COR-L47 (cell line): ENCODE results near the gene S100A4.

ENCODE experiments used
- DNase-seq: peaks from one replicate; lab custom pipeline; 2025; lab: John Stamatoyannopoulos, UW

Gene S100A4

DNA sequence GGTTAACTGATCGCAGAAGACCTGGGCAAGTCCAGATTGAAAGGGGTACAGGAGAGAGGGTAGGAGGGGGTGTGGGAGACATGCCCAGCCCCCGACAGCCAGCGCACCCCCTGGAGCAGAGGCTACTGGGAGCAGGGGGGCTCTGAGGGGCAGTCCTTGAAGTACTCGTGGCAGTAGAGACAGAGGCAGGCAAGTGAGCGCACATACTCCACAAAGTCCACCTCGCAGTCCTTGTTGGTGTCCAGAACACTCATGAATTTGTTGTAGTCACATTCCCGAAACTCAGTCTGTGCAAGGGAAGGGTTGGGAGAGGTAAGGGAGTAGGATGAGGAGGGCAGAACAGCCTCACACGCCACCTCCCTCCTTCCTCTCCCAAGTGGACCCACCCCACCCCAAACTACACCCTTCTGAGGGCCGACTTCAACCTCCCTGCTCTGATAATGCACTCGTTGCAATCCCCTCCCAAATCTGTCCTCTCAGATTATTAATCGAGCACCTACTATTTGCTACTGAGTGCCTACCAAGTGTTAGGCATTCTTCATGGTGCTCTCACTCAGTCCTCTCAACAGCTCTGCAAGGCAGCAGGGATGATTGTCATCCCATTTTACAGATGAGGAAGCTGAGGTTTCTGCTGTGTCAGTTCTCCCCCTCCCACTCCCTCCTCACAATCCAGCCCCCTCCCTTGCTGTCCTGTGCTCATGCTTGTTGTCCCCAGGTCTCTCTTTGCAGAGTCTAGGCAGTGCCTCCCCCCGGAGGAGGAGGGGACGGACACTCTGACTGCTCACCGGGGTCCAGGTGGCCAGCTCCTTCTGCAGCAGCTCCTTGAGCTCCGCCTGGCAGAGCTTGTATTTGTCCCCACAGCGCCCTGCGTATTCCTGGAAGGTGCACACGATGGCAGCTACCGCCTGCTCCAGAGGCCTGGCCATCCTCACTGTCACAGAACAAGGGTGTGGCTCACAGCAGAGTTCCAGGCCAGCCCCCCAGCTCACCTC is 2.2 kb upstream of the S100A4 start:
- no peak for DNase-seq

DNA sequence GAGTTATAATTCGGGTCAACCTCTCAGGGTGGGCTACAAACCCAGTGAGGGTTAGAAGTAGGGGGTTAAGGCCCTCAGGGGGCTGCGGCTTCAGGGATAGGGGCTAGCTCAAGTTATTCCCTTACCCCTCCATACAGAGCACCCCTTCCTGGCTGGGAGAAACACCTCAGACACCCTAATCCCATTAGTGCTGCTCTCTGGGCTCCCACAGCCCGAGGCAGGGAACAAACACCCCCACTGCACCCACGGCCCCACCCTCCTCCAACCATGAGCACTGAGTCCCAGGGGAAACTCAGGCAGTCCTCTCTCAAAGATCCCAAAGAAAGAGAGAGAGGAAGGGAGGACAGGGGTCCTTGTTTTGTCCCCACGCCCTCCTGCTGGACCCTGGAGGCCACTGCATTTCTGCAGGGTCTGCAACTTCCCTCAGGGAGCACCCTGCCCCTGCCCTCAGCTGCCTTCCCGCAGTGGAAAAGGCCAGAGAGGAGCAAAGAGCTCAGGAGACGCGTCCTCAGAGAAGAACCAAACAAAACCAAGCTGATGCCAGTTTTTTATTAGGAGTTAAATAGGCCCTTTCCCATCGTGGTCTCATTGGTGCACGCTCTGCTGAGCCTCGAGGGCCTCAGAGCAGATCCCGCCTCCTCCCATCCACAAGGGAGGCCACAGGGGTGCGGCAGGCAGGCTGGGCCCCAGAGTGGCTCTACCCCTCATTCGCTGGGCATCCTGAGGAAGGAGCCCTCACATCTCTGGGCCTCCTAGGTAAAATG is 1.4 kb upstream of the S100A4 start:
- DNase-seq, result no peak

DNA sequence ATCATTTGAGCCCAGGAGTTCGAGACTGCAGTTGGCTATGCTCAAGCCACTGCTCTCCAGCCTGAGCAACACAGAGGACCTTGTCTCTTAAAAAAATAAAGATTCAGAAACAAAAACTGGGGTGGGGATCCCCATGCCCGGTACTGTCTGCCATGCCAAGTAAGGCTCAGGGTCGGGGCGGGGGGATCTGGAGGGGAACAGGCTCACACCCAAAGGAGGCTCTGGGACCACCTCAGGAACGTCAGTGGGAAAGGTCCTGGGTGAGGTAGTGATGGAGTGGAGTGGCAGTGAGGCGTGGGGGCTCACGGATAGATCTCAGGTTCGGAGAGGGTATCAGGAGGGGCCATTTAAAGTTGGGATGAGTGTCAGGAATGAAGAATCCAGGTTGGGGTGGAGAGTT is 765 bp upstream of the S100A4 start:
- DNase-seq, result no peak

DNA sequence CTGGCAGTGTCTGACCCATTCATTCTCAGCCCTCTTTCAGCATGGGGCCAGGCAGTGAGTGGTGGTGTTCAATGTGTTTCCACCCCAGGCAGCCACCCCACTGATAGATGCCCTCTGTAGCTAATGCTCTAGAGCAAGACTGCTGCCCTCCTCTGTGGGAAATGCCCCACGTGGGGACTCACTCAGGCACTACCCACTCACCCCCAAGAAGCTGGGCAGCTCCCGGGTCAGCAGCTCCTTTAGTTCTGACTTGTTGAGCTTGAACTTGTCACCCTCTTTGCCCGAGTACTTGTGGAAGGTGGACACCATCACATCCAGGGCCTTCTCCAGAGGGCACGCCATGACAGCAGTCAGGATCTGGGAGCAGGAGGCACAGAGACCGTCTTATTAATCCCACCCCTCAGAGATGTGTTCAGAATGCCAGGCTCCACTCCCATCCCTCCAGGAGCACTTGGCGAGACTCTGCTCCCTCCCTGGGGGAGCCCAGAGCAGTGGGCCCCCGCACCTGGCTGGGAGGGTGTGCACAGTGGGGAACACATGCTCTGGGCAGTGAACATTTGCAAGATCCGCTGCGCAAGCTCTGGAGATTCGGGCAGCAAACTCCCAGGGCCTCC is 1.0 kb downstream of the S100A4 start:
- DNase-seq, result no peak

DNA sequence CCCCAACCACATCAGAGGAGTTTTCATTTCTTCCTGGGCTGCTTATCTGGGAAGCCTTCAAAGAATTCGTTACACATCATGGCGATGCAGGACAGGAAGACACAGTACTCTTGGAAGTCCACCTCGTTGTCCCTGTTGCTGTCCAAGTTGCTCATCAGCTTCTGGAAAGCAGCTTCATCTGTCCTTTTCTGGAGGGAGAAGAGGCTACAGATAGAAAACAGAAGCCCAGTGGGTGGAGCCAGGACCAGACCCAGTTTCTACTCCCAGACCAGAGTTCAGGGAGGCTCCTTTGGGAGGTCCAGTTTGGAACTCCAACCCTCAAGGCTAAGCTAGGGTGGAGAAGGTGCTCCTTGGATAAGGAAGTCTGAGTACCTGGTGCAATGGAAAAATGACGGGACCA is 1.9 kb downstream of the S100A4 start:
- no peak for DNase-seq

DNA sequence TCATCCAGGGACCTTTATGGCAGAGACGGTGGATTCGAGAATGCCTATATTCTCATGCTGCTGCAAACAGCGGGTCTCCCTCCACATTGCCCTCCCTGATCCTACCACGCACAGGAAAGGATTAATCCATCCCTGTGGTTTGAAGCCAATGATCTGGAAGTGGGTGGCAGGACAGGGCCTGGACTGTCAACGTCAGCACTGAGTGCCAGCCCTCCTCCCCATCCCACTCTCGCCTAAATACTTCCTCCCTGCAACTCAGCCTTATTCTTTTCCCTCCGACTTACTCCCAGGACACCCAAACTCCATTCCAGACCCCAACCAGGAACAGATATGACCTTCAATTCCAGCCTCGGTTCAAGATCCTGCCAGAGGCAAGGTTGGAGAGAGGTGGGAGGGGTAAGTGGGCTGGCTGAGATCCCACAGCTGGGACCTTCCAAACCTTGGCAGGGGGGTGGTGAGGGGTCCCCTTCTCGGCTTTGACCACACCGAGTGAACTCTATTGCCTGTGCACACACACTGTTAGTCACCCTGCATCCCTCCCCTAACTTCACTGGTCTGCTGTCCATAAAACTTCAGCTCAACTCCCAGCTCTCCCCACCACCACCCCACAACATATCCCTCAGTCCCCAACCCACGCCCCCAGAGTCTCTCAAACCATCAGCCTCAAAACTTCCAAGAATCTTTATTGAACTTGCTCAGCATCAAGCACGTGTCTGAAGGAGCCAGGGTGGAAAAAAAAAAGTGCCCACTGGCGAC is 2.5 kb downstream of the S100A4 start:
- no peak for DNase-seq

DNA sequence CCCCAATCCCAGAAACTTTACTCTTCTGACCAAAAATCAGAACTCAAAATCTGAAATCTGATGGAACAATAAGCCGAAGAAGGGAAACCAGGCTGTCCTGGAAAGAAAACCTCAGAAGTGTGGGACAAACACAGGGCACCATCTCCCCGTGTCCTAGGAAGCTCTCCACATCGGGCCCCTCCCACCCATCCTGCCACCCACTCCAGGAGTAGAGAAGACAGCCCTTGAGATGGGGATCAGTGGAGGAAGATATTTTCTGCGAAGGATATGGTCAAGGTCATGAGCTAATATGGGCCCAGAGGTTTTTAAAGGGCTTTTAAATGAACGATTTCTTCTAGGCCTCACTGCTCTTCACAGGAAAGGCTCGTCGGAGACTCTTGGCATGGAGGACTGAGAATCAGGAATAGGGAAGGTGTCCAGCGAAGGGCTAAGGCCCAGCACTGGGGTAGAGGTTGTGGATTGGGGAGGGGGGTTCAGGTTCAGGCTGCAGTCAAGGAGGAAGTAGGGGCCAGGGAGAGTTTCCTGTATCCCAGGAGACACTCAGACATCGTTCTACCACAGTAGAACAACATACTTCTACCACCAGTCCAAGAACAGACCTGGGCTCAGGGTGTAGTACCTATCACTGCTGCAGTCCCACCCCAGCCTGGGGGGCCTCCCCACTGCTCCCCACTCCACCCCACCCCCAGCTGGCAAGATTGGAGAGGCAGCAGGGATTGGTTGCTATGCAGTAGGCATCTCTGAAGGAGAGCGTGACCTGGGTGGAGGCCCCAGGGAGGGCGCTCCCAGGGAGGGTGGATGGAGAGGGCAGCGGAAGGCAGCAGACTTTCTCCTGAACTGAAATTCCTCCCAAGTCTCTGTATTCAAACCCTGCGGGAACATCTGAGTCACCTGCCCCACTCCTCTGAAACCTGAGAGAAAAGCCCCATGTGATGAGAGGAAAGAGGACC is 3.7 kb downstream of the S100A4 start:
- DNase-seq, result no peak

DNA sequence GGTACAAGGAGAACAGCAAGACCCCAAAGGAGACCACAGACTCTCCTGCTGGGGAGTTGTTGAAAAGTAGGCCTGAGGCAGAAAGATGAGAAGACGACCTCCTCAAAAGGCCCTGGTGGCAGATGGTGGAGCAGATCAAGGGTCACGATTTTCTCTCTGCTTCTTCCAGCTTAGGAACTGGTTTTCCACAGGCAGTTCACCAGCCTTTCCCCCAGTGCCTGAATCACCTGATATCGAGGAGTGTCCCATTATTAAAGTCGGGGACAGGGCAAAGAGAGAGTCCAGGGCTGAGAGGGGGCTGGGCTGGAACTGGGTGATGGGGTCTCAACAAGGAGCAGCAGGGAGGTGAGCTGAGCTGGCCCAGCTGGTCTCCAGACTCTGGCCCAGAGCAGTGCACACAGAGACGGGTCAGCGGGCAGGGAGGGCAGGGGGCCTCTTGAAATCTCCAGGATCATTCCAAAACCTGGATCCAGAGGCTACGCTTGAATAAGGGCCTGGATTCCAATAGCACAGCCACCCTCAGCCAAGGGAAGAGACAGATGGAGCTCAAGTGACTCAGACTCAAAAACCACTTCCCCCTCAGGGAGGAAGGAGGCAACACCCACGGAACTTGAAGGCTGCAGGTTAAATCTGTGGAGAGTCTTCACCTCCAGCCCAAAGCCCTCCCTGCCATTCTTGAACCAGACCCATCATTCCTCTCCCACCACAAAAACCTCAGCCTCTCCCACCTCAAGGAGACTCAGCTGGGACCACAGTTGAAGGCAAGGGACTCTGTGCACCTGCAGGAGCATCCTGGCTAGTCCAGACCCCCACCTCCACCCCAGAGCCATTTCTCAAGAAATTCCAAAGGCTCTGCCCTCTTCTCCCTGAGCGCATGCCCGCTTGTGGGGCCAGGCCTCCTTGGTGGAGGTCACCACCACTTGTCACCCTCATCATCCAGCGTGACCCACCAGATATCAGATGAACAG is 4.9 kb downstream of the S100A4 start, which contains the start of gene S100A5:
Gene S100A5 (minus strand): TSS at position 541 of the 968 bp plus-strand sequence. CDS start 743 bp downstream, outside the sequence.
- DNase-seq, result no peak

DNA sequence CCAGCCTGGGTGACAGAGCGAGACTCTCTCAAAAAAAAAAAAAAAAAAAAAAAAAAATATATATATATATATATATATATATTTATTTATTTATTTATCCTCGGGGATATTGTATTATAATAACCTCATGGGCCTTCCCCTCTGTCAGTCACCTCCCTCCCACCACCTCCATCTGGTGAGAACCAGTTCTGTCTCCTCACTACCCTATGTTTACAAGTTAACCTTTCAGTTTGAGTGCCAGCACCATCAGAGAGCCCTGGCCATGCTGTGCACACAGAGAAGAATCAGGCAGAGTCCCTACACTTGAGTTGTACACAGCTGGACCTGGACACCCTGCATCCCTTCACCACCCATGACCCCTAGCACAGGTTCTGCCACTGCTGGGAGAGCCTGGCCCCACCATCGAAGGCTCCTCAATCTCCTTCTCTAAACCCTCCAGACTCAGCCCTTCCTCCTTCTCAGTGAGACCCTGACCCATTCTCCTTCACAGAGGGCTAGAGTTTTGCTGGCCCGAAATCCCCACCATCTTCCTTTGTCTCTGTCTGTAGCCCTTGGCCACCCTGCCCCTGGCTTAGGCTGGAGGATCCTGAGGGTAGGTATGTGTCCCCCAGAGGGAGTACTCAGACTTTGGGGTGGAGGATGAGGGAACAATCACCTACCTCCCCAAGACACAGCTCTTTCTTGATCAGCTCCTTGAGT is 6.1 kb downstream of the S100A4 start:
- no peak for DNase-seq

DNA sequence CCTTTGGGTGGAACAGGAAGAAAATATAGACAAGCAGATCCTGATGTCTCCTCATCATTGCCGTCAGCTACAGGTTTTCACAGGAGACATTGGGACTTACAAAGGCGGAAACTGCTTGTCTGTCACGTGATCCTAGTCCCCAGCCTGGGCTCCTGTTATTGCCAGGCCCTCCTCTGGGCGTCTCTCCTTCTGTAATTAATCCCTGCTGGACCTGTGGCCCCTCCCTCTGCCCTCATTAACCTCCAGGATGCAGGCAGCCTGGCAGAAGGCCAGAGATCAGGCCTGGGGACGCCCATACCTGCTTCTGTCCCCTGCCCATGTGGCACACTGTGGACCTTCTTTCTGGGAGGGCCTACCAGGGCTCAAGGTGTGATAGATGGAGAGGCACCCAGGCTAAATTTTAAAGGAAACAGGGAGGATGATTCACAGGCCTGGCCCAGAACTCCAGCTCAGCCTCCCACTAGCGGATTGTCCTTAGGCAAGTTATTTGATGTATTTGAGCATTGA is 7.2 kb downstream of the S100A4 start:
- no peak for DNase-seq

DNA sequence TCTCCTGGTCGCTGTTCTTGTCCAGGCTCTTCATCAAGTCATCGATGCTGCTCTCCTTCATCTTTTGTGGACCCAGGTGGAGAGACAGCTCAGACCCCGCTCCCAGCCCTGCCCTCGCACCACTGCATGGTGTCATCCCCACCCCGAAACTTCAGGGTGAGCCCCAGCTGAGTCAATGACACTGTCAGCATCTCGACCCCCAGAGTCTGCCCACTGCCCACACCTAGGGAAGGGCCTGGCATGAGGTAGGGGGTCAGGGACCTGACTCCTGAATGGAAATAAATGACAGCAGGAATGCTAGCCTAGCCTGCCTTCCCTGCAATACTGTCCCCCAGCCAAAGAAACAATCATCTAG is 8.3 kb downstream of the S100A4 start:
- no peak for DNase-seq

DNA sequence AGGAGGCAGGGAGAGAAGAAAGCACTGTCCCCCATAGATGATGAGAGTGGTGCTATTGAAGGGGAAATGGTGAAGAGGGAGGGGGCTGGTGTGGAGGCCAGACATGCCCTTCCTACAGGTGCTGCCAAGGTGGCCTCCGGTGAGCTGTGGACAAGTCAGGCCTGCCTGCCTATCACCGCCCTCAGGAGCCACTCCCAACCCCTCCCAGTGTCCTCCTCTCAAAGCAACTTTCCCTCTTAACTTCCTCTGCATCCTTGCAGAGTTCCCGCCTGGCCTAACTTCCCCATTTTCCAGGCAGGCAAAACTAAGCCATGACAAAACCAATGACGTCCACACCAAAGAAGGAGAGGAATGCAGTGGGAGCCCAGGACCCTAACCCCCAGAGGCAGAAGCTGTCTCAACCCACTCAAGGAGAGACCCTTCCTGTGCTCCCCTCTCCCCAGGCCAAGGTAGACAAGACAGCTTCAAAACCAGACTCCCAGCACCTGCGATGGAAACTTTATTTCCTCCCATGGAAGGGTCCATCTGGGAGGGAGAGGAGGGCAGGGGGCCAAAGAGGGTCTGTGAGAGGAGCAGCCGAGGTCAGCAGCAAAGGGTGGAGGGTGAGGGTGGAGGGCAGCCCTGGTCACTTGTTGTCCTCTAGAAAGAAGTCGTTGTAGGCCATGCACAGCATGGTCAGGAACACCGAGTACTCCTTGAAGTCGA is 8.8 kb downstream of the S100A4 start:
- DNase-seq, result no peak

DNA sequence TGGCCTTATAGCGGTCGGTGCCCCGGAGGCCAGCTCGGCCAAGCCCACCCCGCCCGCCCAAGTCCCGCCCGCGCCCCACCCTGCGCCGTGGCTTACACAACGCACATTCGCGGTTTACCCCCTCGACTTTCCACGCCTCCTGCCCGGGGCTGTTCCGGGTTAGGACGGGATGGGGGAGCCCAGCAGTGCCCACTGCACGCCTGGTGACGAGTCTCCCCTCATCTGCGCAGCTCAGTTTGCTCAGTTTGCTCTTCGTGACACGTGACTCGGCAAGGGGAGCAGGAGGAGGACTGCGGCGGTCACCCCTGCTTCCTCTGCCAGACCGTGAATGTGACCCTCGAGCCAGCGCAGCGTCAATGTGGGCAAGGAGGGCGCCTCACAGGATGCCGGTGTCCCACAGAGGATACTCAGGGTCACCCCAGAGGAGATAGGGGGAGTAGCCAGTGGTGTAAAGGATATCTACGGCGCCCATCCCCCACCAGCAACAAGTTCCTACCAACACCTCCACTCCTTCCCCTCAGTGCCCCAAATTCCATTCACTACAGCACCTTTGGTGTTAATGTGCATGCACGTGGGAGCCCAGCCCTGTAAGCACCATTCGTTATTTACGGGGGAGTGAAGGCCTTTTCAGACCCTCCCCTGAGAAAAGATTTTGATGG is 9.5 kb downstream of the S100A4 start:
- DNase-seq, result peak; percentile 69

DNA sequence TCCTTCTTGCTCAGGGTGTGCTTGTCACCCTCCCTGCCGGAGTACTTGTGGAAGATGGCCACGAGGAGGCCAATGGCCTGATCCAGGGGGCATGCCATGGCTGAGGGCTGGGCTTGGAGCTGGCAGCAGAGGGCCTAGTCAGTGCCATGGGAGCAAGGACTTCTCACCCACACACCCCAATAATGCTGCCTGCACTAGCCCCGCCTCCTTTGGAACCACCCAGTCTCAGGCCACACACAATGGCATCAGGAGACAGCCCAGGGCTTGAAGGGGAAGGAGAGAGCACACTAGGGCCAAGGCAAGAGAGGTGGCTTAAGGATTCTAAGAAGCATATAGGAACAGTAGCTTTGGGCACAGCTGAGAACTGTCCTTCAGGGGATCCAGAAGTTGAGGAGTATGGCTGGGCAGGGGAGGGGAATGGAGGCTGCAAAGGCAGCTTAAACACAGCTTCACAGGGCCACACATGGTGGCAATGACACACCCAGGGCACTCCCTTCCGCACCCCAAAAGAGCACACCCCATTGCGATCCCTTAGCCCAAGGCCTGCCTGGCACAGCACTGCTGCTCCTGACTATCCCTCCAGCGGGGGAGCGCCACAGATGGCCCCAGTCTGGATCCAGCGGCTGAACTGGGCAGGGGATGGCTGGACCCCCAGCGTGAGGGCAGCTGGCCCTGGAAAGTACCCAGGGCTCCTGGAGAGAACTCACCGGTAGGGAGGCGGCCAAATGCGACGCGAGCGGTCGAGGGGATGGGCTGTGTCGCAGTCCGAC is 10.2 kb downstream of the S100A4 start, which contains the start of gene S100A6:
Gene S100A6 (minus strand): TSS at position 750 of the 770 bp plus-strand sequence. CDS start 652 bp downstream, at position 98.
- DNase-seq, result no peak

DNA sequence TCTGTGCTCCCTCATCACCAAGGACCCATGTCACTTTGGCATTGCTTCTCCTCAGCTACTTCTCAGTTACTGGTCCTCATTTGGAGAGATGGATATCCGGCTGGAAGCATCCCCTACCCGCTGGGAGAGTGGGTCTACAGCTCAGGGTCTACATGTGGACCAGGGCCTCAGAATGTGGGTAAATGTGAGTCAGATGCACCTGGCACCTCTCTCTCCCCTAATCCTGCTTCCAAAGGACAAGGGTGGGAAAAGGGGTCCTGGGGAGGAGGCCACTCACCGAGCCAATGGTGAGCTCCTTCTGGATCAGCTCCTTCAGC is 10.7 kb downstream of the S100A4 start:
- DNase-seq, result no peak

DNA sequence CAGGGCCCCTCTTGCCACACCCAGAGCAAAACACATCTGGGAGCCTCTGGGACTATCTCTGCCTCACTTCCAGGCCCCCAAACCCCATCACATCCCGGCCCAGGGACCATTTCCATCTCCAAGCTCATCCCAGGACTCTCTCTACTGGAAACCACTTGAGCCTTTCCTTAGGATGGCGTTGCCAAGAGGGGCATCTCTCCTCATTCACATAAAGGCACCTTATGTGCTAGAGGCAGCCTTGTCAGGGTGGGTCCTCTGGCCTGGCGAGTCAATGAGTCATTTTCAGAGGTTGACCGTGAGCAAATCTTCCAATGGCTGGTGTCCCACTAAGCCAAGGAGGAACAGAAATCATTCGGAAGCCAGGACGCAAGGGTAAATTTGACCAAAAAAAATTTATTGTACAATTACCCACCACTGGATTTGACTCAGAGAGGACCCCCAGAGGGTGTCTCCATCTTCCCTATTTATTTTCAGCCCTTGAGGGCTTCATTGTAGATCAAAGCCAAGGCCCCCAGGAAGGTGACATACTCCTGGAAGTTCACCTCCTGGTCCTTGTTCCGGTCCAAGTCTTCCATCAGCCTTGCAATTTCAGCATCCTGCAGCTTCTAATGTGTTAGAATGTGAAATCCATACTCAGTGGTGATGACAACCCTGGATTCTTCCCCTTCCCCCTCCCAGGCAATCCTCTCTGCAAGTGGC is 11.2 kb downstream of the S100A4 start:
- DNase-seq, result no peak
